Measurements from ENCODE around the gene SNED1. TPM values are rescaled to one million over a fixed set of nuclear protein-coding genes. Genes with fewer than 3 reads are reported as not detected.

The SNED1 gene
- total RNA-seq, 1 experiment from 2014 or later = 2.8 TPM

- Histone ChIP-seq H3K4me1 (replicated peaks; ENCODE audit: insufficient read depth) (no peaks in the 10 kb centered on the region), H2AFZ (no peak overlapping the region), H3K27me3 (ENCODE audit: insufficient read depth, low read depth) (no peaks in the 10 kb centered on the region), H3K4me3 (no peak overlapping the region), H3K79me2 (ENCODE audit: low read depth) (no peaks in the 10 kb centered on the region), H3K4me2 (no peak overlapping the region), H3K9me2 (ENCODE audit: insufficient read depth) (no peaks in the 10 kb centered on the region), H3K27ac (no peak overlapping the region), H3F3A (ENCODE audit: insufficient read depth, low read depth) (no peaks in the 10 kb centered on the region), H3K9me3 (ENCODE audit: insufficient read depth, low read depth) (no peaks in the 10 kb centered on the region), H4K20me1 (ENCODE audit: insufficient read depth) (no peaks in the 10 kb centered on the region), H3K36me3 (ENCODE audit: low read depth) (0 out of 2 replicates have a peak, but pooled peaks cover 11% of the 10 kb centered on the region)
- POLR2A ChIA-PET (ENCODE audit: unreplicated experiment) = no interaction called here
- intact Hi-C loops (cut with micrococcal nuclease; ENCODE audit: unreplicated experiment) = no loop called here
- TF ChIP-seq CTCF (conservative IDR thresholded peaks at IDR 0.05) = no peak
- TF ChIP-seq EZH2 (IDR thresholded peaks at IDR 0.05; ENCODE audit: low read depth) = no peak
- no TSS peak for BruUV-seq (replicated peaks)
- CTCF ChIA-PET = no interaction called here
- no peak for DNase-seq
Measured at GRCh38 chr2:241138471-241138870, 140.1 kb downstream of the SNED1 start.

- no peaks in the 10 kb centered on the region for H3F3A ChIP-seq (ENCODE audit: insufficient read depth, low read depth)
- H4K20me1 ChIP-seq (ENCODE audit: insufficient read depth) = no peaks in the 10 kb centered on the region
- ChIA-PET CTCF (no interaction called here), POLR2A (ENCODE audit: unreplicated experiment) (no interaction called here)
- H3K4me2 ChIP-seq = no peak overlapping the region
- peaks cover 7% of the 10 kb centered on the region; the same call in 1 of the 2 replicates for H3K79me2 ChIP-seq (ENCODE audit: low read depth)
- H3K4me1 ChIP-seq (replicated peaks; ENCODE audit: insufficient read depth) = no peaks in the 10 kb centered on the region
- 0 out of 2 replicates have a peak, but pooled peaks cover 11% of the 10 kb centered on the region for H3K36me3 ChIP-seq (ENCODE audit: low read depth)
- no peaks in the 10 kb centered on the region for H3K9me3 ChIP-seq (ENCODE audit: insufficient read depth, low read depth)
- TF ChIP-seq EZH2 (IDR thresholded peaks at IDR 0.05; ENCODE audit: low read depth) (no peak), CTCF (conservative IDR thresholded peaks at IDR 0.05) (no peak)
- no peaks in the 10 kb centered on the region for H3K9me2 ChIP-seq (ENCODE audit: insufficient read depth)
- no peak overlapping the region for H3K4me3 ChIP-seq
- intact Hi-C loops (cut with micrococcal nuclease; ENCODE audit: unreplicated experiment) = no loop called here
- H3K27me3 ChIP-seq (ENCODE audit: insufficient read depth, low read depth) = no peaks in the 10 kb centered on the region
- no peak overlapping the region for H3K27ac ChIP-seq
- BruUV-seq (replicated peaks) = no TSS peak
- no peak overlapping the region for H2AFZ ChIP-seq
- no peak for DNase-seq
Measured at GRCh38 chr2:241139531-241140444, 141.4 kb downstream of the SNED1 start.

- Histone ChIP-seq H3K4me2 (no peak overlapping the region), H3K27me3 (ENCODE audit: insufficient read depth, low read depth) (no peaks in the 10 kb centered on the region), H3K9me2 (ENCODE audit: insufficient read depth) (no peaks in the 10 kb centered on the region), H3K36me3 (ENCODE audit: low read depth) (0 out of 2 replicates have a peak, but pooled peaks cover 11% of the 10 kb centered on the region), H3K4me3 (no peak overlapping the region), H3K27ac (no peak overlapping the region), H3K79me2 (ENCODE audit: low read depth) (peaks cover 7% of the 10 kb centered on the region; the same call in 1 of the 2 replicates), H2AFZ (no peak overlapping the region), H3K9me3 (ENCODE audit: insufficient read depth, low read depth) (no peaks in the 10 kb centered on the region), H3F3A (ENCODE audit: insufficient read depth, low read depth) (no peaks in the 10 kb centered on the region), H3K4me1 (replicated peaks; ENCODE audit: insufficient read depth) (no peaks in the 10 kb centered on the region), H4K20me1 (ENCODE audit: insufficient read depth) (no peaks in the 10 kb centered on the region)
- no peak for DNase-seq
- CTCF ChIA-PET = no interaction called here
- POLR2A ChIA-PET (ENCODE audit: unreplicated experiment) = no interaction called here
- no peak for TF ChIP-seq EZH2 (IDR thresholded peaks at IDR 0.05; ENCODE audit: low read depth)
- TF ChIP-seq CTCF (conservative IDR thresholded peaks at IDR 0.05) = no peak
- intact Hi-C loops (cut with micrococcal nuclease; ENCODE audit: unreplicated experiment) = no loop called here
- no TSS peak for BruUV-seq (replicated peaks)
Measured at GRCh38 chr2:241140445-241140840, 142.0 kb downstream of the SNED1 start.

Data from PC-9 (cell line).